H1 (cell line): ENCODE results near the gene ZCWPW2. TPM values are rescaled to one million over a fixed set of nuclear protein-coding genes. Genes with fewer than 3 reads are reported as not detected.

Experiments used
- CTCF ChIA-PET: fragments of 300-600 bp; sonication (Branson Sonifier 250); formaldehyde crosslinking; loops from one replicate; lab custom pipeline; 2021; ENCODE audit not compliant: partially characterized antibody; lab: Charles Lee
- POLR2A ChIA-PET: fragments of 300-600 bp; sonication (Branson Sonifier 250); formaldehyde crosslinking; loops from one replicate; lab custom pipeline; 2021; ENCODE audit warnings: inconsistent platforms; ENCODE audit not compliant: partially characterized antibody; lab: Charles Lee
- DNase-seq, 2 experiments: peaks; one replicate each; pipeline versions ENCODE4 v3.0.0 to v3.0.0-alpha.2; 2010 to 2022; ENCODE audit warnings: low spot score in 2 of 2, low read depth in 1 of 2, mixed read lengths in 1 of 2
- FAIRE-seq: peaks from 2 replicates; lab custom pipeline; 2011; peaks lifted over from hg19 to GRCh38; lab: Jason Lieb, UNC
- H2AFZ ChIP-seq: 2 replicates; pipeline ENCODE4 v1.8.1; 2012; ENCODE audit warnings: low read length, inconsistent platforms
- H2AK5ac ChIP-seq: 2 replicates; pipeline ENCODE4 v1.6.1; 2013; ENCODE audit warnings: low read depth, low read length
- H2BK120ac ChIP-seq: replicated peaks from 2 replicates; pipeline ENCODE3; 2013; ENCODE audit warnings: low read depth, low read length, inconsistent platforms
- H2BK12ac ChIP-seq: 2 replicates; pipeline ENCODE4 v1.6.1; 2013; ENCODE audit warnings: low read depth, low read length
- H2BK15ac ChIP-seq: 2 replicates; pipeline ENCODE4 v1.6.1; 2013; ENCODE audit warnings: low read length
- H2BK20ac ChIP-seq: 2 replicates; pipeline ENCODE4 v1.6.1; 2013; ENCODE audit warnings: low read length
- H2BK5ac ChIP-seq: 2 replicates; pipeline ENCODE4 v1.6.1; 2013; ENCODE audit warnings: low read depth, low read length
- H3K14ac ChIP-seq: 2 replicates; pipeline ENCODE4 v1.6.1; 2013; ENCODE audit warnings: inconsistent platforms; ENCODE audit not compliant: insufficient read length
- H3K18ac ChIP-seq: 2 replicates; pipeline ENCODE4 v1.6.1; 2013; ENCODE audit warnings: low read length; ENCODE audit errors: extremely low read depth
- H3K23ac ChIP-seq: 2 replicates; pipeline ENCODE4 v1.6.1; 2013; ENCODE audit warnings: inconsistent platforms; ENCODE audit not compliant: insufficient read length
- H3K23me2 ChIP-seq: 2 replicates; pipeline ENCODE4 v1.6.1; 2013; ENCODE audit warnings: low read depth, low read length
- H3K27ac ChIP-seq: 2 replicates; pipeline ENCODE4 v1.6.1; 2011; ENCODE audit warnings: low read depth, low read length, inconsistent platforms
- H3K27me3 ChIP-seq, 4 experiments: replicated peaks in 1 of 4; 1 replicate in 1 of 4; 2 replicates in 3 of 4; pipeline versions ENCODE4 v1.6.1 to v1.8.1; 2011 to 2013; ENCODE audit warnings: low read length in 3 of 4, mild to moderate bottlenecking in 3 of 4, inconsistent platforms in 2 of 4, mixed read lengths in 2 of 4, moderate library complexity in 1 of 4; ENCODE audit not compliant: control insufficient read depth in 3 of 4, insufficient read depth in 3 of 4; ENCODE audit errors: extremely low read depth in 1 of 4
- H3K36me3 ChIP-seq, 4 experiments: 2 replicates each; pipeline versions ENCODE4 v1.6.1 to v1.8.1; 2011 to 2013; ENCODE audit warnings: mild to moderate bottlenecking in 4 of 4, low read length in 3 of 4, moderate library complexity in 2 of 4, control low read depth in 1 of 4, inconsistent platforms in 1 of 4; ENCODE audit not compliant: insufficient read depth in 4 of 4, control insufficient read depth in 2 of 4
- H3K4ac ChIP-seq: replicated peaks from 2 replicates; pipeline ENCODE3; 2013; ENCODE audit warnings: low read length, low read depth, mixed read lengths, inconsistent platforms; ENCODE audit not compliant: insufficient read length
- H3K4me1 ChIP-seq, 4 experiments: replicated peaks in 1 of 4; 1 replicate in 1 of 4; 2 replicates in 3 of 4; pipeline versions ENCODE4 v1.6.1 to v1.8.1; 2011 to 2013; ENCODE audit warnings: low read length in 3 of 4, inconsistent platforms in 2 of 4, mixed read lengths in 1 of 4; ENCODE audit not compliant: insufficient read depth in 4 of 4, control insufficient read depth in 3 of 4
- H3K4me2 ChIP-seq, 2 experiments: 2 replicates each; pipeline versions ENCODE4 v1.6.1 to v1.8.1; 2011 to 2013; ENCODE audit warnings: low read depth in 2 of 2, low read length in 2 of 2, control low read depth in 1 of 2, inconsistent platforms in 1 of 2, mild to moderate bottlenecking in 1 of 2; ENCODE audit not compliant: insufficient read depth in 1 of 2
- H3K4me3 ChIP-seq, 4 experiments: fragments of 200-600, 300-600 bp in 1 of 4; sonication (generic), shearing (Covaris generic), sonication (Bioruptor Twin) in 1 of 4; 2 replicates each; pipeline versions ENCODE4 v1.5.1 to v1.8.1; 2011 to 2016; ENCODE audit warnings: low read length in 4 of 4, low read depth in 3 of 4, control low read depth in 2 of 4, inconsistent platforms in 2 of 4, mild to moderate bottlenecking in 2 of 4, mixed read lengths in 1 of 4, moderate library complexity in 1 of 4; ENCODE audit not compliant: insufficient read depth in 2 of 4; ENCODE audit errors: extremely low read depth in 1 of 4
- H3K56ac ChIP-seq: replicated peaks from 2 replicates; pipeline ENCODE3; 2013; ENCODE audit warnings: low read depth, mild to moderate bottlenecking, mixed read lengths, low read length, inconsistent platforms; ENCODE audit not compliant: insufficient read length
- H3K79me1 ChIP-seq: 2 replicates; pipeline ENCODE4 v1.6.1; 2013; ENCODE audit warnings: low read depth, low read length, control low read depth
- H3K79me2 ChIP-seq, 2 experiments: 2 replicates each; pipeline versions ENCODE4 v1.6.1 to v1.8.1; 2012 to 2013; ENCODE audit warnings: low read length in 2 of 2, mild to moderate bottlenecking in 2 of 2, inconsistent platforms in 1 of 2; ENCODE audit not compliant: insufficient read depth in 2 of 2, control insufficient read depth in 1 of 2
- H3K9ac ChIP-seq, 4 experiments: replicated peaks in 1 of 4; 1 replicate in 1 of 4; 2 replicates in 3 of 4; pipeline versions ENCODE4 v1.6.1 to v1.8.1; 2011 to 2013; ENCODE audit warnings: low read depth in 3 of 4, low read length in 3 of 4, control low read depth in 2 of 4, mild to moderate bottlenecking in 2 of 4, moderate library complexity in 2 of 4, inconsistent platforms in 1 of 4; ENCODE audit errors: extremely low read depth in 1 of 4
- H3K9me3 ChIP-seq, 2 experiments: 2 replicates each; pipeline versions ENCODE4 v1.6.1 to v1.8.1; 2012 to 2013; ENCODE audit warnings: mild to moderate bottlenecking in 2 of 2, moderate library complexity in 2 of 2, control low read depth in 1 of 2, inconsistent platforms in 1 of 2, low read depth in 1 of 2, low read length in 1 of 2, mixed read lengths in 1 of 2; ENCODE audit not compliant: insufficient read depth in 2 of 2
- H4K20me1 ChIP-seq, 2 experiments: replicated peaks in 1 of 2; 2 replicates each; pipeline versions ENCODE3 to v1.8.1; 2011 to 2013; ENCODE audit warnings: inconsistent platforms in 2 of 2, low read length in 2 of 2, mild to moderate bottlenecking in 1 of 2; ENCODE audit not compliant: insufficient read depth in 2 of 2, control insufficient read depth in 1 of 2
- H4K5ac ChIP-seq: 2 replicates; pipeline ENCODE4 v1.6.1; 2013; ENCODE audit warnings: low read length, low read depth, mixed read lengths, inconsistent platforms; ENCODE audit not compliant: insufficient read length
- H4K8ac ChIP-seq: 2 replicates; pipeline ENCODE4 v1.8.0; 2013; ENCODE audit warnings: mild to moderate bottlenecking, moderate library complexity, low read length, inconsistent platforms; ENCODE audit not compliant: insufficient read depth; ENCODE audit errors: extremely low read depth
- H4K91ac ChIP-seq: replicated peaks from 2 replicates; pipeline ENCODE3; 2013; ENCODE audit warnings: low read length, mixed read lengths, inconsistent platforms; ENCODE audit not compliant: insufficient read length
- RFX5 ChIP-seq: IDR thresholded peaks from 2 replicates; pipeline ENCODE4 v1.6.1; 2011; ENCODE audit warnings: low read depth, low read length, improper control_type of control experiment, borderline replicate concordance
- WGBS, 2 experiments: shearing (Covaris generic) in 1 of 2; methylation state at CpG; one replicate each; pipeline versions ENCODE4 v1.1.6 to v1.1.7; 2013 to 2015; ENCODE audit warnings: low lambda C conversion rate in 2 of 2, mixed read lengths in 2 of 2, inconsistent platforms in 1 of 2, low coverage in 1 of 2, missing lambda C conversion rate in 1 of 2; ENCODE audit not compliant: insufficient replicate concordance in 2 of 2, insufficient coverage in 1 of 2, insufficient read length in 1 of 2; ENCODE audit errors: extremely low coverage in 1 of 2, missing lambda C conversion rate in 1 of 2; 5-methylcytosine and 5-hydroxymethylcytosine counted together
- polyA plus RNA-seq, 7 experiments: library from polyadenylated mRNA; depleted of rRNA in 3 of 7; stranded (reverse) in 5 of 7; unstranded in 2 of 7; fragments of >200 nt in 5 of 7; fragments of 200-250 nt in 2 of 7; gene quantifications; 1 replicate in 5 of 7; 2 replicates in 1 of 7; 4 replicates in 1 of 7; pipeline versions ENCODE4 v1.2.1 to v1.2.3, GENCODE V29; 2011 to 2013; ENCODE audit warnings: missing spikeins in 2 of 7, mixed read lengths in 2 of 7
- total RNA-seq: library from RNA; stranded (reverse); fragmentation: NEBNext Ultra II Directional; extraction: Animal tissue kit (Norgen Biotek cat#: 25700); gene quantifications from 2 replicates; pipeline ENCODE4 v1.2.1, GENCODE V29; 2021

ZCWPW2 gene
- total and polyA plus RNA-seq, 2 of the 8 experiments (the other 6 are each of a cell fraction or from before 2014, with no cell fraction given), result 0.11 to 0.39 TPM

- DNase-seq (no peak), FAIRE-seq (no peak)
- Histone ChIP-seq H3K23ac (no peak overlapping the region), H2BK120ac (no peak overlapping the region), H4K8ac (no peak overlapping the region), H3K27me3 (no peaks in the 10 kb centered on the region), H2BK20ac (no peak overlapping the region), H4K91ac (no peak overlapping the region), H3K18ac (no peak overlapping the region), H3K4me3 (no peak overlapping the region), H4K20me1 (no peaks in the 10 kb centered on the region), H2AK5ac (no peak overlapping the region), H4K5ac (no peak overlapping the region), H3K9ac (no peak overlapping the region), H3K79me1 (no peaks in the 10 kb centered on the region), H3K4ac (no peak overlapping the region), H3K4me1 (no peaks in the 10 kb centered on the region), H3K56ac (no peak overlapping the region), H3K23me2 (no peaks in the 10 kb centered on the region), H3K14ac (no peak overlapping the region), H3K4me2 (no peak overlapping the region), H3K36me3 (peaks cover 0 to 19% (median 2%) of the 10 kb centered on the region in 4 experiments; a peak in 3 of 8 replicates), H2BK15ac (no peak overlapping the region), H3K27ac (no peak overlapping the region), H2AFZ (no peak overlapping the region), H2BK12ac (no peak overlapping the region), H2BK5ac (no peak overlapping the region), H3K79me2 (no peaks in the 10 kb centered on the region), H3K9me3 (no peaks in the 10 kb centered on the region)
- no peak for TF ChIP-seq RFX5
- ChIA-PET CTCF (interaction anchor here (0.6 to 2.5 kb wide), 10 partner anchors 9 to 990 kb away, joined by 3 to 10 read pairs (median 4); partner anchors contain the start of genes AZI2, EOMES and ZCWPW2), POLR2A (interaction anchor here (1.2 kb wide), 1 partner anchor 14 kb away, joined by 4 read pairs; the partner anchor contains the start of genes AZI2 and ZCWPW2)
- WGBS, 2 experiments, result 100% methylated on average over 2 of the region's 2 CpGs; no CpG with 5 or more reads in 1 of the 2 experiments
Measured at GRCh38 chr3:28335246-28335645, 13.3 kb upstream of the ZCWPW2 start.
